GM12878 (cell line): ENCODE results near the gene DNAJC6. TPM values are rescaled to one million over a fixed set of nuclear protein-coding genes. Genes with fewer than 3 reads are reported as not detected.

Experiments
- CTCF ChIP-seq, 3 experiments: IDR thresholded peaks in 2 of 3; conservative IDR thresholded peaks in 1 of 3; 2 replicates each; pipeline ENCODE4 v1.5.1; 2011; ENCODE audit warnings: low read depth in 3 of 3, low read length in 3 of 3, mild to moderate bottlenecking in 3 of 3, control low read depth in 2 of 3, moderate library complexity in 2 of 3, inconsistent platforms in 1 of 3, mixed read lengths in 1 of 3; ENCODE audit not compliant: control insufficient read depth in 2 of 3, insufficient read depth in 1 of 3; ENCODE audit errors: extremely low read depth in 1 of 3
- ETV6 ChIP-seq, 2 experiments: fragments of 450-650 bp in 1 of 2; IDR thresholded peaks in 1 of 2; conservative IDR thresholded peaks in 1 of 2; 2 replicates each; pipeline ENCODE4 v1.6.1; 2014; ENCODE audit warnings: antibody characterized with exemption in 1 of 2, borderline replicate concordance in 1 of 2, low read depth in 1 of 2, mild to moderate bottlenecking in 1 of 2, moderate library complexity in 1 of 2
- HCFC1 ChIP-seq: fragments of 150-350 bp; IDR thresholded peaks from 2 replicates; pipeline ENCODE4 v1.6.1; 2014; ENCODE audit warnings: low read length
- MYB ChIP-seq: fragments of 150-350 bp; IDR thresholded peaks from 2 replicates; pipeline ENCODE4 v1.6.1; 2014; ENCODE audit warnings: mild to moderate bottlenecking, low read depth, low read length, borderline replicate concordance
- POLR2A ChIP-seq: IDR thresholded peaks from 2 replicates; pipeline ENCODE4 v1.6.1; 2011; ENCODE audit warnings: low read depth, mild to moderate bottlenecking, low read length
- RELB ChIP-seq: fragments of 450-650 bp; IDR thresholded peaks from 2 replicates; pipeline ENCODE4 v1.6.1; 2017; ENCODE audit warnings: low read depth, mild to moderate bottlenecking, moderate library complexity
- polyA plus RNA-seq, 11 experiments: library from polyadenylated mRNA; depleted of rRNA in 4 of 11; unstranded in 6 of 11; stranded (reverse) in 5 of 11; fragments of >200 nt; fragmentation: Nextera tagmentation in 4 of 11; fragmentation: Illumina TruSeq in 1 of 11; extraction: Ambion mirVana in 4 of 11; extraction: Trizol in 1 of 11; gene quantifications; 1 replicate in 1 of 11; 2 replicates in 10 of 11; pipeline versions ENCODE4 v1.2.1 to v1.2.3, GENCODE V29; 2011 to 2016; ENCODE audit warnings: inconsistent platforms in 2 of 11, missing spikeins in 2 of 11, low read depth in 1 of 11
- total RNA-seq, 4 experiments: library from RNA; depleted of rRNA in 3 of 4; stranded (reverse); fragments of >200 nt in 3 of 4; fragmentation: Illumina TruSeq in 1 of 4; extraction: Trizol in 1 of 4; gene quantifications; 2 replicates each; pipeline versions ENCODE4 v1.2.1 to v1.2.3, GENCODE V29; 2013 to 2021
- TF ChIP-seq, protein P1 (sequence below): fragments of 450-650 bp; IDR thresholded peaks from 2 replicates; pipeline ENCODE4 v1.6.1; 2017; ENCODE audit warnings: antibody characterized with exemption, mild to moderate bottlenecking, moderate library complexity

Gene DNAJC6
- total and polyA plus RNA-seq, 10 of the 15 experiments (the other 5 are each of a cell fraction or from before 2014, with no cell fraction given) = 0.08 to 4.3 (median 2.7) TPM

DNA sequence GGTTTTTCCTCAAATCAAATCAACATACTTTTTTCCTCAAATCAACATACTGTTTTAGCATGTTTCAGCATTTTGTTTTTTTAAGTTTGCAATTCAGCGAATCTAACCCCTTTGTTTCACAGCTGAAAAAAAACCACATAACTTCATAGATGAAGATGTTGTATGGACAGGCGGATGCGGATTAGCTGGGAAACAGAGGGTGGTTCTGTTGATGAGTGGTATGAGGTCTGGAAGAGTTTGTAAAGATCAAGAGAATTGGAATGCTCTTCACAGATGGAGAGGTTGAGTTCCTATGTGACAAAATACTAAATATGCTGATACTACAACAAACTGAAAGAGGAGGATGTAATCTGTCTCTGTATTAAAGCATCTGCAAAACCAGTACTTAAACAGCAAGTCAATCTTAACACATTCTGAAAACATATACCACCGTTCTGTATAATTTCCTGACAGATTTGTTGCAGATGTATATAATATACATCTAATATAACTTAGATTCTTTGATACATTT lies 100.5 kb downstream of the DNAJC6 start (continued):
- no peak for TF ChIP-seq MYB
- TF ChIP-seq, protein P1, sequence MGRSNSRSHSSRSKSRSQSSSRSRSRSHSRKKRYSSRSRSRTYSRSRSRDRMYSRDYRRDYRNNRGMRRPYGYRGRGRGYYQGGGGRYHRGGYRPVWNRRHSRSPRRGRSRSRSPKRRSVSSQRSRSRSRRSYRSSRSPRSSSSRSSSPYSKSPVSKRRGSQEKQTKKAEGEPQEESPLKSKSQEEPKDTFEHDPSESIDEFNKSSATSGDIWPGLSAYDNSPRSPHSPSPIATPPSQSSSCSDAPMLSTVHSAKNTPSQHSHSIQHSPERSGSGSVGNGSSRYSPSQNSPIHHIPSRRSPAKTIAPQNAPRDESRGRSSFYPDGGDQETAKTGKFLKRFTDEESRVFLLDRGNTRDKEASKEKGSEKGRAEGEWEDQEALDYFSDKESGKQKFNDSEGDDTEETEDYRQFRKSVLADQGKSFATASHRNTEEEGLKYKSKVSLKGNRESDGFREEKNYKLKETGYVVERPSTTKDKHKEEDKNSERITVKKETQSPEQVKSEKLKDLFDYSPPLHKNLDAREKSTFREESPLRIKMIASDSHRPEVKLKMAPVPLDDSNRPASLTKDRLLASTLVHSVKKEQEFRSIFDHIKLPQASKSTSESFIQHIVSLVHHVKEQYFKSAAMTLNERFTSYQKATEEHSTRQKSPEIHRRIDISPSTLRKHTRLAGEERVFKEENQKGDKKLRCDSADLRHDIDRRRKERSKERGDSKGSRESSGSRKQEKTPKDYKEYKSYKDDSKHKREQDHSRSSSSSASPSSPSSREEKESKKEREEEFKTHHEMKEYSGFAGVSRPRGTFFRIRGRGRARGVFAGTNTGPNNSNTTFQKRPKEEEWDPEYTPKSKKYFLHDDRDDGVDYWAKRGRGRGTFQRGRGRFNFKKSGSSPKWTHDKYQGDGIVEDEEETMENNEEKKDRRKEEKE = no peak
- TF ChIP-seq RELB = no peak
- no peak for TF ChIP-seq POLR2A
- no peak for TF ChIP-seq HCFC1
- no peak for TF ChIP-seq CTCF (IDR thresholded peaks at IDR 0.05 in 2 of 3, conservative IDR thresholded peaks at IDR 0.05 in 1 of 3; ENCODE audit: control insufficient read depth in 2 of 3, extremely low read depth in 1 of 3, insufficient read depth in 1 of 3, low read depth in 3 of 3, low read length in 3 of 3)
- no peak for TF ChIP-seq ETV6 (conservative IDR thresholded peaks at IDR 0.05 in 1 of 2, IDR thresholded peaks at IDR 0.05 in 1 of 2; ENCODE audit: borderline replicate concordance in 1 of 2, low read depth in 1 of 2)
